ENCODE data around the gene PDXP. TPM values are rescaled to one million over a fixed set of nuclear protein-coding genes. Genes with fewer than 3 reads are reported as not detected.
"Not testable (repeated sequence)": the region's sequence is repeated elsewhere in the genome, so short reads cannot be mapped to it uniquely, and the experiment has no call there.

The PDXP gene
- total RNA-seq, 2 experiments from 2014 or later = 35.8 to 37.8 TPM

- intact Hi-C loops (cut with DNase I, micrococcal nuclease) = no loop called here
- Mint-ChIP-seq H3K4me1 (peaks cover 16% of the 10 kb centered on the region), H3K4me3 (no peak overlapping the region), H3K27ac (no peak overlapping the region), H3K36me3 (ENCODE audit: low read depth) (peaks cover 49% of the 10 kb centered on the region), H3K27me3 (no peaks in the 10 kb centered on the region), H3K9me3 (ENCODE audit: low read depth) (no peaks in the 10 kb centered on the region)
- no peak for DNase-seq
- CTCF ChIA-PET = interaction anchor here (1.2 to 1.5 kb wide), 3 partner anchors 10 to 34 kb away, joined by 3 to 5 read pairs (median 4); partner anchors contain the start of gene PDXP
- POLR2A ChIA-PET = interaction anchor here (0.6 kb wide), 1 partner anchor 15 kb away, joined by 6 read pairs; no protein-coding TSS in a partner anchor
- ATAC-seq = no peak
These were observed 11.2 kb upstream of the PDXP start for GRCh38 chr22:37647317-37647716.

- Mint-ChIP-seq H3K4me3 (no peak overlapping the region), H3K36me3 (ENCODE audit: low read depth) (peaks cover 53% of the 10 kb centered on the region), H3K27ac (no peak overlapping the region), H3K27me3 (no peaks in the 10 kb centered on the region), H3K4me1 (peaks cover 9% of the 10 kb centered on the region), H3K9me3 (ENCODE audit: low read depth) (no peaks in the 10 kb centered on the region)
- intact Hi-C loops (cut with DNase I, micrococcal nuclease) = no loop called here
- CTCF ChIA-PET = interaction anchor here (1.0 to 1.5 kb wide), 4 partner anchors 10 to 33 kb away, joined by 3 to 5 read pairs (median 4); partner anchors contain the start of gene PDXP
- POLR2A ChIA-PET = interaction anchor here (0.6 kb wide), 1 partner anchor 14 kb away, joined by 6 read pairs; no protein-coding TSS in a partner anchor
- ATAC-seq = no peak
- no peak for DNase-seq
These were observed 10.6 kb upstream of the PDXP start for GRCh38 chr22:37647928-37648327.

- intact Hi-C loops (cut with DNase I, micrococcal nuclease) = no loop called here
- H3K27ac Mint-ChIP-seq = no peak overlapping the region
- H3K9me3 Mint-ChIP-seq (ENCODE audit: low read depth) = no peaks in the 10 kb centered on the region
- H3K4me1 Mint-ChIP-seq = no peaks in the 10 kb centered on the region
- ChIA-PET POLR2A (no interaction called here), CTCF (interaction anchor here (0.8 to 5.2 kb wide), 3 partner anchors 8 to 23 kb away, joined by 4 to 20 read pairs (median 5); no protein-coding TSS in a partner anchor)
- DNase-seq (no peak), ATAC-seq (no peak)
- H3K36me3 Mint-ChIP-seq (ENCODE audit: low read depth) = peaks cover 37% of the 10 kb centered on the region
- no peaks in the 10 kb centered on the region for H3K27me3 Mint-ChIP-seq
- H3K4me3 Mint-ChIP-seq = no peak overlapping the region
These were observed 7.9 kb upstream of the PDXP start for GRCh38 chr22:37650463-37651136.

GRCh38 chr22:37654563-37655251, 3.8 kb upstream of the PDXP start:
- no peak for ATAC-seq
- Mint-ChIP-seq H3K4me1 (peaks cover 11% of the 10 kb centered on the region), H3K36me3 (ENCODE audit: low read depth) (peaks cover 23% of the 10 kb centered on the region), H3K27ac (peak overlapping the region; percentile 19), H3K9me3 (ENCODE audit: low read depth) (no peaks in the 10 kb centered on the region), H3K4me3 (no peak overlapping the region), H3K27me3 (no peaks in the 10 kb centered on the region)
- intact Hi-C loops (cut with DNase I, micrococcal nuclease) = no loop called here
- no peak for DNase-seq
- ChIA-PET POLR2A (no interaction called here), CTCF (interaction anchor here (5.2 to 5.4 kb wide), 2 partner anchors 12 to 18 kb away, joined by 20 to 36 read pairs; no protein-coding TSS in a partner anchor)

GRCh38 chr22:37655252-37655563, 3.3 kb upstream of the PDXP start:
- no peak overlapping the region for H3K27ac Mint-ChIP-seq
- no peaks in the 10 kb centered on the region for H3K27me3 Mint-ChIP-seq
- H3K4me3 Mint-ChIP-seq = no peak overlapping the region
- peaks cover 20% of the 10 kb centered on the region for H3K36me3 Mint-ChIP-seq (ENCODE audit: low read depth)
- DNase-seq = no peak
- CTCF ChIA-PET = interaction anchor here (5.2 to 8.6 kb wide), 3 partner anchors 11 to 17 kb away, joined by 20 to 98 read pairs (median 36); no protein-coding TSS in a partner anchor
- peaks cover 16% of the 10 kb centered on the region for H3K4me1 Mint-ChIP-seq
- POLR2A ChIA-PET = no interaction called here
- intact Hi-C loops (cut with DNase I, micrococcal nuclease) = no loop called here
- H3K9me3 Mint-ChIP-seq (ENCODE audit: low read depth) = no peaks in the 10 kb centered on the region
- no peak for ATAC-seq

- ATAC-seq; H3K9me3 Mint-ChIP-seq (ENCODE audit: low read depth); POLR2A ChIA-PET; intact Hi-C loops (cut with DNase I, micrococcal nuclease); H3K27me3 Mint-ChIP-seq; H3K4me3 Mint-ChIP-seq; DNase-seq: not testable (repeated sequence)
- CTCF ChIA-PET = interaction anchor here (0.6 to 8.6 kb wide), 4 partner anchors 13 to 152 kb away, joined by 3 to 98 read pairs (median 20); no protein-coding TSS in a partner anchor
- H3K27ac Mint-ChIP-seq = peak overlapping the region; percentile 4
- peaks cover 30% of the 10 kb centered on the region for H3K4me1 Mint-ChIP-seq
- peaks cover 14% of the 10 kb centered on the region for H3K36me3 Mint-ChIP-seq (ENCODE audit: low read depth)
These were observed 1.9 kb upstream of the PDXP start for GRCh38 chr22:37656583-37656982.

- POLR2A ChIA-PET = interaction anchor here (0.6 to 2.6 kb wide), 13 partner anchors 11 to 150 kb away, joined by 3 to 16 read pairs (median 7); partner anchors contain the start of genes GCAT, GGA1 and LGALS1
These were observed 862 bp upstream of the PDXP start for GRCh38 chr22:37657590-37658132.

GRCh38 chr22:37659066-37659896, 758 bp downstream of the PDXP start:
- H3K36me3 Mint-ChIP-seq (ENCODE audit: low read depth) = peaks cover 2% of the 10 kb centered on the region
- no peak for ATAC-seq
- intact Hi-C loops (cut with DNase I, micrococcal nuclease) = loop anchor here in 1 of 2 experiments (2.0 kb wide), 1 partner anchor 16 kb away; no protein-coding TSS in a partner anchor
- peak overlapping the region; percentile 86 for H3K4me3 Mint-ChIP-seq
- H3K9me3 Mint-ChIP-seq (ENCODE audit: low read depth) = no peaks in the 10 kb centered on the region
- H3K27me3 Mint-ChIP-seq = no peaks in the 10 kb centered on the region
- CTCF ChIA-PET = interaction anchor here (0.7 to 8.6 kb wide), 12 partner anchors 12 to 542 kb away, joined by 3 to 98 read pairs (median 4); partner anchors contain the start of genes GGA1 and NOL12
- peak overlapping the region; percentile 59 for H3K27ac Mint-ChIP-seq
- POLR2A ChIA-PET = interaction anchor here (0.5 to 2.6 kb wide), 9 partner anchors 9 to 185 kb away, joined by 3 to 16 read pairs (median 6); partner anchors contain the start of genes ANKRD54, GCAT and GGA1
- peaks cover 31% of the 10 kb centered on the region for H3K4me1 Mint-ChIP-seq
- peak; percentile 49 for DNase-seq

More at GRCh38 chr22:37657590-37658132, 862 bp upstream of the PDXP start:
- H3K9me3 Mint-ChIP-seq (ENCODE audit: low read depth) = no peaks in the 10 kb centered on the region
- intact Hi-C loops (cut with DNase I, micrococcal nuclease) = loop anchor here (1.0 to 2.0 kb wide), 11 partner anchors 15 to 296 kb away; partner anchors contain the start of genes C22orf23 (in 2 of the 2), NOL12 (in 2 of the 2), POLR2F (in 2 of the 2) and ANKRD54 (in 1 of the 2)
- H3K4me3 Mint-ChIP-seq = peak overlapping the region; percentile 76
- DNase-seq = no peak
- no peaks in the 10 kb centered on the region for H3K27me3 Mint-ChIP-seq
- peaks cover 31% of the 10 kb centered on the region for H3K4me1 Mint-ChIP-seq
- no peak for ATAC-seq
- peak overlapping the region; percentile 91 for H3K27ac Mint-ChIP-seq
- CTCF ChIA-PET = interaction anchor here (0.6 to 8.6 kb wide), 16 partner anchors 9 to 206 kb away, joined by 3 to 98 read pairs (median 4); partner anchors contain the start of genes ANKRD54, GGA1 and NOL12
- H3K36me3 Mint-ChIP-seq (ENCODE audit: low read depth) = peaks cover 7% of the 10 kb centered on the region

- ATAC-seq (no peak), DNase-seq (no peak)
- intact Hi-C loops (cut with DNase I, micrococcal nuclease) = loop anchor here in 1 of 2 experiments (2.0 kb wide), 1 partner anchor 17 kb away; no protein-coding TSS in a partner anchor
- POLR2A ChIA-PET = interaction anchor here (1.3 to 2.6 kb wide), 2 partner anchors 12 to 17 kb away, joined by 5 to 8 read pairs; no protein-coding TSS in a partner anchor
- CTCF ChIA-PET = interaction anchor here (0.7 to 8.6 kb wide), 5 partner anchors 12 to 541 kb away, joined by 3 to 98 read pairs (median 36); no protein-coding TSS in a partner anchor
- H3K4me3 Mint-ChIP-seq = peak overlapping the region; percentile 86
- peak overlapping the region; percentile 59 for H3K27ac Mint-ChIP-seq
- no peaks in the 10 kb centered on the region for H3K27me3 Mint-ChIP-seq
- H3K4me1 Mint-ChIP-seq = peaks cover 31% of the 10 kb centered on the region
- no peaks in the 10 kb centered on the region for H3K9me3 Mint-ChIP-seq (ENCODE audit: low read depth)
- peaks cover 2% of the 10 kb centered on the region for H3K36me3 Mint-ChIP-seq (ENCODE audit: low read depth)
These were observed 1.6 kb downstream of the PDXP start for GRCh38 chr22:37659897-37660708.

- H3K4me1 Mint-ChIP-seq = peaks cover 31% of the 10 kb centered on the region
- no peaks in the 10 kb centered on the region for H3K27me3 Mint-ChIP-seq
- H3K36me3 Mint-ChIP-seq (ENCODE audit: low read depth) = peaks cover 2% of the 10 kb centered on the region
- H3K27ac Mint-ChIP-seq = no peak overlapping the region
- ATAC-seq (no peak), DNase-seq (no peak)
- ChIA-PET POLR2A (interaction anchor here (1.2 to 1.3 kb wide), 2 partner anchors 18 kb away, joined by 5 to 6 read pairs; no protein-coding TSS in a partner anchor), CTCF (interaction anchor here (1.0 to 8.6 kb wide), 6 partner anchors 17 to 68 kb away, joined by 4 to 98 read pairs (median 12); no protein-coding TSS in a partner anchor)
- H3K9me3 Mint-ChIP-seq (ENCODE audit: low read depth) = no peaks in the 10 kb centered on the region
- intact Hi-C loops (cut with DNase I, micrococcal nuclease) = no loop called here
- peak overlapping the region; percentile 86 for H3K4me3 Mint-ChIP-seq
These were observed 2.2 kb downstream of the PDXP start for GRCh38 chr22:37660709-37661045.

All from activated CD4-positive, alpha-beta T cell treated with anti-CD3 and anti-CD28 coated beads for 36 hours (primary cell).